Colonic mucosa (tissue), 4 donors: ENCODE data around the gene NFIA. TPM values are rescaled to one million over a fixed set of nuclear protein-coding genes. Genes with fewer than 3 reads are reported as not detected.

Source experiments
- DNase-seq: peaks from one replicate; pipeline ENCODE4 v3.0.0-alpha.2; 2020
- H3K27ac ChIP-seq: fragments of 200-600 bp; one replicate; pipeline ENCODE4 v1.8.0; 2021
- H3K27me3 ChIP-seq: fragments of 200-600 bp; one replicate; pipeline ENCODE4 v1.8.0; 2021
- H3K36me3 ChIP-seq: fragments of 200-600 bp; one replicate; pipeline ENCODE4 v1.8.0; 2021
- H3K4me1 ChIP-seq: fragments of 200-600 bp; one replicate; pipeline ENCODE4 v1.8.0; 2021; ENCODE audit warnings: mild to moderate bottlenecking
- H3K4me3 ChIP-seq: fragments of 200-600 bp; one replicate; pipeline ENCODE4 v1.8.0; 2021
- H3K9ac ChIP-seq, 2 donors: one replicate each; pipeline ENCODE4 v1.7.0; 2013; ENCODE audit warnings: control low read depth in 2 of 2, low read depth in 2 of 2, low read length in 2 of 2
- H3K9me3 ChIP-seq: fragments of 200-600 bp; one replicate; pipeline ENCODE4 v1.8.0; 2021
- intact Hi-C: fragments of 100-400 bp; cut with DNase I; formaldehyde crosslinking; loops from one replicate; pipeline ENCODE4 v1.14.1; 2022
- total RNA-seq, 2 donors: library from RNA; stranded (reverse); fragmentation: NEBNext Ultra II Directional in 1 of 2; extraction: Animal tissue kit (Norgen Biotek cat#: 25700) in 1 of 2; gene quantifications; one replicate each; pipeline ENCODE4 v1.2.1, GENCODE V29; 2021
- TF ChIP-seq, protein P1 (sequence below): fragments of 200-600 bp; IDR thresholded peaks from one replicate; pipeline ENCODE4 v1.8.0; 2022; ENCODE audit warnings: antibody characterized with exemption, mild to moderate bottlenecking
- donor health status: healthy.
- donor health status: DM: no; HTN: no; CAD: no.
- donor health status: DM: no; HTN: no; CAD: no.

Gene NFIA
- total RNA-seq, 2 donors from 2014 or later: 36.0 to 44.2 TPM

DNA sequence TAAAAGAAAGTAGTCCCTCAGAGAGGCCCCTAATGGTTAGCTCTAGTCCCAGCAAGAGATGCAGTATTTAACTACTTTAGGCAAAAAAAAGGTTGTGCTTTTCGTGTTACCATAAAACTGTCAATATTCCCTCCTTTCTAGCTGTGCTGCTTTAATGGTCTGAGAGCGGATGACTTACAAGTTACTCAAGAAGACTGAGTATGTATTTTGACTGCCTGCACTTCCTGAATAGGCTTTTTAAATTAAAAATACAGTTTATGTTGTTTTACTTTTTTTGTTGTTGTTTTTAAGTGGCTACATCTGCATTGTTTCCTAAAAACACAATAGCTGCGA lies 152.2 kb downstream of the NFIA start:
- Histone ChIP-seq H3K27ac (no peak overlapping the region), H3K4me3 (no peak overlapping the region), H3K36me3 (no peaks in the 10 kb centered on the region), H3K9ac (no peak overlapping the region), H3K9me3 (no peaks in the 10 kb centered on the region), H3K4me1 (no peaks in the 10 kb centered on the region), H3K27me3 (no peaks in the 10 kb centered on the region)
- DNase-seq: no peak
- intact Hi-C loops: no loop called here
- TF ChIP-seq, protein P1, sequence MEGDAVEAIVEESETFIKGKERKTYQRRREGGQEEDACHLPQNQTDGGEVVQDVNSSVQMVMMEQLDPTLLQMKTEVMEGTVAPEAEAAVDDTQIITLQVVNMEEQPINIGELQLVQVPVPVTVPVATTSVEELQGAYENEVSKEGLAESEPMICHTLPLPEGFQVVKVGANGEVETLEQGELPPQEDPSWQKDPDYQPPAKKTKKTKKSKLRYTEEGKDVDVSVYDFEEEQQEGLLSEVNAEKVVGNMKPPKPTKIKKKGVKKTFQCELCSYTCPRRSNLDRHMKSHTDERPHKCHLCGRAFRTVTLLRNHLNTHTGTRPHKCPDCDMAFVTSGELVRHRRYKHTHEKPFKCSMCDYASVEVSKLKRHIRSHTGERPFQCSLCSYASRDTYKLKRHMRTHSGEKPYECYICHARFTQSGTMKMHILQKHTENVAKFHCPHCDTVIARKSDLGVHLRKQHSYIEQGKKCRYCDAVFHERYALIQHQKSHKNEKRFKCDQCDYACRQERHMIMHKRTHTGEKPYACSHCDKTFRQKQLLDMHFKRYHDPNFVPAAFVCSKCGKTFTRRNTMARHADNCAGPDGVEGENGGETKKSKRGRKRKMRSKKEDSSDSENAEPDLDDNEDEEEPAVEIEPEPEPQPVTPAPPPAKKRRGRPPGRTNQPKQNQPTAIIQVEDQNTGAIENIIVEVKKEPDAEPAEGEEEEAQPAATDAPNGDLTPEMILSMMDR: no peak

DNA sequence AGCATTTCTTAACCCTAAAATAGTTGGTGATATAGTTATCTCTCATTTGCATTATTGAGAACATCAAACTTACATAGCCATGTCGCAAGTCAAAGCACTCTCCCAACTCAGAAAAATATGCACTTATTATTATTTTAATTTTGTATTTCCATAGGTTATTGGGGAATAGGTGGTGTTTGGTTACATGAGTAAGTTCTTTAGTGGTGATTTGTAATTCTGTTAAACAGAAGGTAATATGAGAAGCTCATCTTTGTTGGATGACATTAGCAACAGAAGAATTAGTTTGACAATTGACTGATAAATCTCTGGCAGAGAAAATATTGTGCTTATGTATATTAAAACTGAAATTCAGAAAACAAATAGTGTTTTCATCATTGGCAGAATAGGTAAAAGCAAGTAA lies 154.8 kb downstream of the NFIA start:
- no peak overlapping the region for H3K4me3 ChIP-seq
- TF ChIP-seq, protein P1: no peak
- H3K9ac ChIP-seq: no peak overlapping the region
- intact Hi-C loops: no loop called here
- H3K36me3 ChIP-seq: no peaks in the 10 kb centered on the region
- H3K4me1 ChIP-seq: no peaks in the 10 kb centered on the region
- DNase-seq: no peak
- H3K9me3 ChIP-seq: no peaks in the 10 kb centered on the region
- H3K27me3 ChIP-seq: no peaks in the 10 kb centered on the region
- no peak overlapping the region for H3K27ac ChIP-seq

DNA sequence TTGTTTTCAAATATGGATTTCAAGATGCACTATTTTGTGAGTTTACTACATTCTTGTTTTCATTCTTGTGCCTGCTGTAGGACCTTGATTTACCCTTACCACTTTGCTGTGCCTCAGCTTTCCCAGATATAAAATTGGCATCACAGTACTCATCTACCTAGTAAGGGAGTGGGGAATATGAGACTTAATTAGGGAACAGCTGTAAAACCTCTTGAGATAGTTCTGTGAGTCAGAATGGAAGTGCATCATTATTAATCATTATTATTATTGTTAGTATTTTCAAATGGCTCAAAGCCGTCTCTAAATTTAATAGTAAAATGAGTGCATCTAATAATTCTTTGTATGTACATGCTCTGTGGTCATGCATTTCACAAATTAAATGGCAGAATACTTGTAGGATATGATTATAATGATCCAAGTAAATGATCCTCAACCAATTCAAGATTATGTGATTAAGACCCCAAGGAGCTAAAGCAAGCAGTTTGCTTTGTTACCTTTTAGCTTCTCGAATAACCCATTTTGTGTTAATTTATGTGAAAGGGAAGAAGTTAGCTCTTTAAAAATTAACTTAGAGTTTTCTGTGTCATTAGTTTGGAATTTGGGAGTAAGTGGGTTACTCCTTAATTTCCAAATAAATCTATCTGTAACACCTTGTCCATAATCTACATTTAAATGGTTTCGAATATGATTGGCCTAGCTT lies 155.4 kb downstream of the NFIA start:
- Histone ChIP-seq H3K9me3 (no peaks in the 10 kb centered on the region), H3K27ac (no peak overlapping the region), H3K9ac (no peak overlapping the region), H3K4me1 (no peaks in the 10 kb centered on the region), H3K27me3 (no peaks in the 10 kb centered on the region), H3K4me3 (no peak overlapping the region), H3K36me3 (no peaks in the 10 kb centered on the region)
- TF ChIP-seq, protein P1: no peak
- no peak for DNase-seq
- intact Hi-C loops: no loop called here

DNA sequence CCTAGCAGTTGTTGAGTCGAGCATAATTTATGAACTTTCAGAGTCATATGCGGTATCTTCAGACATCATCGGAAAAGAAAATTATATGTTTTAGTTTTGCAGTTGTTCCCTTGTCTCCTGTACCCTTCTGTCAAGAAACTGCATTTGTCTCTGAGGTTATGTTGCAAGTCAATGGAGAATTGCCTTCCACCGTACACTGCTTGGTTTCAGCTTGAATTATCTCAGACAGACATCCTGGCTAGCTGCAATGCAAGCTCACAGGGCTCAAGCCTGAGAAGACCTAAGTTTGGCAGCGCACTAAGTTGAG lies 156.0 kb downstream of the NFIA start:
- intact Hi-C loops: no loop called here
- Histone ChIP-seq H3K36me3 (no peaks in the 10 kb centered on the region), H3K9me3 (no peaks in the 10 kb centered on the region), H3K9ac (no peak overlapping the region), H3K27me3 (no peaks in the 10 kb centered on the region), H3K27ac (no peak overlapping the region), H3K4me1 (no peaks in the 10 kb centered on the region), H3K4me3 (no peak overlapping the region)
- no peak for DNase-seq
- TF ChIP-seq, protein P1: no peak

DNA sequence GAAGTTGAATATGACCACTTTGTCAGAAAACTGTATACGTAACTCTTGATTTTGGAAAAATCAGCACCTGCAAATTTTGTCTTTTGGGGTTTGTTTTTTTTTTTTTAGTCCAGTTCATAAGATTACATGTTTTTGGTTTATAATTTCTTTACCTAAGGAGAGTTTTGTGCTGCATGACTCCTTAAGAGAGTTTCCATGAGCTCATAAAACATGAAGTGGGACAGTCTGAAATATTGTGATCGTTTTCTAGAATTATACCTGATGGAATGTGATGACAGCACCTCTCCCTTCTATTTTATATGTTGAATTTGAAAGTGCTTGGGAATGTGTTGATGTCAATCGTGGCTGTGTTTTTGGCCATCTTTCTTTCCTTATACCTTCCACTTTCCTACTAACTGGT lies 158.5 kb downstream of the NFIA start:
- no peak for DNase-seq
- H3K4me1 ChIP-seq: no peaks in the 10 kb centered on the region
- peak overlapping the region; percentile 14 for H3K27ac ChIP-seq
- no peaks in the 10 kb centered on the region for H3K36me3 ChIP-seq
- H3K27me3 ChIP-seq: no peaks in the 10 kb centered on the region
- TF ChIP-seq, protein P1: no peak
- no peak overlapping the region for H3K9ac ChIP-seq
- intact Hi-C loops: no loop called here
- H3K4me3 ChIP-seq: no peak overlapping the region
- no peaks in the 10 kb centered on the region for H3K9me3 ChIP-seq
